ENCODE data around the gene DNAJC16.
A peak's percentile ranks its signal among the peaks of the same experiment; 100 is the strongest.
"Not testable (repeated sequence)": the region's sequence is repeated elsewhere in the genome, so short reads cannot be mapped to it uniquely, and the experiment has no call there.

DNAJC16 gene

GRCh38 chr1:15519625-15520024 is 7.0 kb upstream of the DNAJC16 start:
- Mint-ChIP-seq H3K27me3 (ENCODE audit: low read depth) (no peaks in the 10 kb centered on the region), H3K4me3 (no peak overlapping the region), H3K27ac (peak overlapping the region; percentile 32), H3K36me3 (ENCODE audit: low read depth) (peaks cover 42% of the 10 kb centered on the region), H3K9me3 (no peaks in the 10 kb centered on the region), H3K4me1 (ENCODE audit: low read depth) (peaks cover 52% of the 10 kb centered on the region)

GRCh38 chr1:15521206-15521906 is 5.3 kb upstream of the DNAJC16 start:
- H3K4me1 Mint-ChIP-seq (ENCODE audit: low read depth): peaks cover 56% of the 10 kb centered on the region
- H3K4me3 Mint-ChIP-seq; H3K9me3 Mint-ChIP-seq; H3K27me3 Mint-ChIP-seq (ENCODE audit: low read depth): not testable (repeated sequence)
- H3K36me3 Mint-ChIP-seq (ENCODE audit: low read depth): peaks cover 35% of the 10 kb centered on the region
- H3K27ac Mint-ChIP-seq: peak overlapping the region; percentile 44

GRCh38 chr1:15522551-15522950 is 4.1 kb upstream of the DNAJC16 start:
- Mint-ChIP-seq H3K27me3 (ENCODE audit: low read depth) (no peaks in the 10 kb centered on the region), H3K27ac (no peak overlapping the region), H3K4me3 (peak overlapping the region; percentile 86), H3K4me1 (ENCODE audit: low read depth) (peaks cover 51% of the 10 kb centered on the region), H3K36me3 (ENCODE audit: low read depth) (peaks cover 23% of the 10 kb centered on the region), H3K9me3 (no peaks in the 10 kb centered on the region)

GRCh38 chr1:15523104-15524020 is 3.3 kb upstream of the DNAJC16 start:
- peak overlapping the region; percentile 100 for H3K27ac Mint-ChIP-seq
- H3K27me3 Mint-ChIP-seq (ENCODE audit: low read depth): no peaks in the 10 kb centered on the region
- no peaks in the 10 kb centered on the region for H3K9me3 Mint-ChIP-seq
- peaks cover 15% of the 10 kb centered on the region for H3K36me3 Mint-ChIP-seq (ENCODE audit: low read depth)
- peak overlapping the region; percentile 86 for H3K4me3 Mint-ChIP-seq
- peaks cover 51% of the 10 kb centered on the region for H3K4me1 Mint-ChIP-seq (ENCODE audit: low read depth)

GRCh38 chr1:15524021-15524282 is 2.7 kb upstream of the DNAJC16 start, which contains the start of gene CASP9:
CASP9 (minus strand) TSS chr1:15524215; CDS start chr1:15524200, 15 bp downstream.
- Mint-ChIP-seq H3K36me3 (ENCODE audit: low read depth) (peaks cover 13% of the 10 kb centered on the region), H3K4me1 (ENCODE audit: low read depth) (peaks cover 50% of the 10 kb centered on the region), H3K27ac (peak within 1 kb of the TSS; percentile 100), H3K9me3 (no peaks in the 10 kb centered on the region), H3K27me3 (ENCODE audit: low read depth) (no peaks in the 10 kb centered on the region), H3K4me3 (peak within 1 kb of the TSS; percentile 86)

- H3K4me3 Mint-ChIP-seq: peak overlapping the region; percentile 86
- peak overlapping the region; percentile 100 for H3K27ac Mint-ChIP-seq
- H3K4me1 Mint-ChIP-seq (ENCODE audit: low read depth): peaks cover 46% of the 10 kb centered on the region
- H3K9me3 Mint-ChIP-seq: no peaks in the 10 kb centered on the region
- peaks cover 10% of the 10 kb centered on the region for H3K36me3 Mint-ChIP-seq (ENCODE audit: low read depth)
- no peaks in the 10 kb centered on the region for H3K27me3 Mint-ChIP-seq (ENCODE audit: low read depth)
These were observed 2.2 kb upstream of the DNAJC16 start for GRCh38 chr1:15524283-15525049.

GRCh38 chr1:15525050-15526020 is 1.3 kb upstream of the DNAJC16 start:
- Mint-ChIP-seq H3K27ac (peak overlapping the region; percentile 100), H3K27me3 (ENCODE audit: low read depth) (no peaks in the 10 kb centered on the region), H3K4me1 (ENCODE audit: low read depth) (peaks cover 45% of the 10 kb centered on the region), H3K4me3 (peak overlapping the region; percentile 86), H3K36me3 (ENCODE audit: low read depth) (peaks cover 9% of the 10 kb centered on the region), H3K9me3 (no peaks in the 10 kb centered on the region)

- Mint-ChIP-seq H3K9me3 (no peaks in the 10 kb centered on the region), H3K36me3 (ENCODE audit: low read depth) (peaks cover 10% of the 10 kb centered on the region), H3K4me1 (ENCODE audit: low read depth) (peaks cover 45% of the 10 kb centered on the region), H3K27me3 (ENCODE audit: low read depth) (no peaks in the 10 kb centered on the region), H3K27ac (peak overlapping the region; percentile 100), H3K4me3 (peak overlapping the region; percentile 86)
These were observed 593 bp upstream of the DNAJC16 start for GRCh38 chr1:15526021-15526489.

- Mint-ChIP-seq H3K36me3 (ENCODE audit: low read depth) (peaks cover 9% of the 10 kb centered on the region), H3K4me1 (ENCODE audit: low read depth) (peaks cover 25% of the 10 kb centered on the region), H3K4me3 (no peak overlapping the region), H3K27ac (no peak overlapping the region), H3K27me3 (ENCODE audit: low read depth) (no peaks in the 10 kb centered on the region), H3K9me3 (no peaks in the 10 kb centered on the region)
These were observed 4.4 kb downstream of the DNAJC16 start for GRCh38 chr1:15531003-15531402.

- Mint-ChIP-seq H3K36me3 (ENCODE audit: low read depth) (peaks cover 13% of the 10 kb centered on the region), H3K4me1 (ENCODE audit: low read depth) (peaks cover 20% of the 10 kb centered on the region), H3K9me3 (no peaks in the 10 kb centered on the region), H3K4me3 (no peak overlapping the region), H3K27me3 (ENCODE audit: low read depth) (no peaks in the 10 kb centered on the region), H3K27ac (no peak overlapping the region)
These were observed 5.0 kb downstream of the DNAJC16 start for GRCh38 chr1:15531682-15532081.

- Mint-ChIP-seq H3K27ac (no peak overlapping the region), H3K4me3 (no peak overlapping the region), H3K4me1 (ENCODE audit: low read depth) (no peaks in the 10 kb centered on the region), H3K27me3 (ENCODE audit: low read depth) (no peaks in the 10 kb centered on the region), H3K9me3 (no peaks in the 10 kb centered on the region), H3K36me3 (ENCODE audit: low read depth) (peaks cover 28% of the 10 kb centered on the region)
These were observed 12.1 kb downstream of the DNAJC16 start for GRCh38 chr1:15538771-15539170.

- Mint-ChIP-seq H3K4me1 (ENCODE audit: low read depth) (no peaks in the 10 kb centered on the region), H3K9me3 (no peaks in the 10 kb centered on the region), H3K36me3 (ENCODE audit: low read depth) (peaks cover 28% of the 10 kb centered on the region), H3K27ac (no peak overlapping the region), H3K4me3 (no peak overlapping the region), H3K27me3 (ENCODE audit: low read depth) (no peaks in the 10 kb centered on the region)
These were observed 13.5 kb downstream of the DNAJC16 start for GRCh38 chr1:15540186-15540585.

GRCh38 chr1:15541231-15541792 is 14.7 kb downstream of the DNAJC16 start:
- Mint-ChIP-seq H3K27ac (no peak overlapping the region), H3K4me1 (ENCODE audit: low read depth) (no peaks in the 10 kb centered on the region), H3K4me3 (no peak overlapping the region), H3K36me3 (ENCODE audit: low read depth) (peaks cover 29% of the 10 kb centered on the region), H3K27me3 (ENCODE audit: low read depth) (no peaks in the 10 kb centered on the region), H3K9me3 (no peaks in the 10 kb centered on the region)
